ENCODE data around the gene AMOTL1.

Gene AMOTL1

DNA sequence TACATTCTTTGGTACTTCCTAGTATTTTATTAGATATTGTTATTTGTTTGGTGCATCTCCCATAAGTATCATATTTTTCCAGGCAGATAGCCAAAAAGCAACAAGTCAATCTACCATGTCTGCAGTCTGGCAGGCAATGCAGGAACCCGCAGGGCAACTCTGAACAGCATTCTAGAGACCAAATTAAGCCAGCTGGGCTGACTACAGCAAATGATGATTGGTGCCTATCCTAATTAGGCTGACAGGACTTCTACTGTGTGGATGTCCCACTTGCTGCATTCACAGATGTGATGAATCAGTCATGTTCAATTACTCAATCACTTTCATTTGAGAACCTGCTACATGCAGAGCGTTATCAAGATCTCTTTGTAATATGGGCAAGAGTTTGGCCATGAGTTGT, 40.3 kb upstream of the AMOTL1 start:
- H3K27ac ChIP-seq (ENCODE audit: low read depth, low read length): no peak overlapping the region
- H3K4ac ChIP-seq (ENCODE audit: low read depth, low read length): no peak overlapping the region
- no peak overlapping the region for H3K9ac ChIP-seq (ENCODE audit: low read length)
- H4K8ac ChIP-seq (ENCODE audit: low read depth, low read length): no peak overlapping the region
- H3K36me3 ChIP-seq (ENCODE audit: control insufficient read depth, insufficient read depth, low read length): no peaks in the 10 kb centered on the region
- H2BK5ac ChIP-seq (ENCODE audit: low read length): no peak overlapping the region
- no peak overlapping the region for H2BK15ac ChIP-seq (replicated peaks; ENCODE audit: low read depth)
- H3K4me3 ChIP-seq (ENCODE audit: low read length): no peak overlapping the region
- no peak overlapping the region for H2BK120ac ChIP-seq (ENCODE audit: low read depth, low read length)
- WGBS (ENCODE audit: extremely low coverage, insufficient coverage, low lambda C conversion rate): no CpG with 5 or more reads among the region's 2 CpGs
- H3K27me3 ChIP-seq (ENCODE audit: insufficient read depth, low read length, poor library complexity): no peaks in the 10 kb centered on the region
- no peaks in the 10 kb centered on the region for H3K79me1 ChIP-seq (ENCODE audit: low read length)
- peaks cover 14% of the 10 kb centered on the region for H3K4me1 ChIP-seq (ENCODE audit: control insufficient read depth, low read depth, low read length)
- no peak overlapping the region for H3K4me2 ChIP-seq (ENCODE audit: low read length)
- H3K79me2 ChIP-seq (ENCODE audit: control insufficient read depth, insufficient read depth, low read length): no peaks in the 10 kb centered on the region
- no peak overlapping the region for H3K56ac ChIP-seq (ENCODE audit: low read length)
- no peak overlapping the region for H4K5ac ChIP-seq (ENCODE audit: low read length)
- DNase-seq: no peak
- no peak overlapping the region for H3K18ac ChIP-seq (ENCODE audit: low read length)
- H2AK5ac ChIP-seq (ENCODE audit: low read length): no peak overlapping the region
- H3K23ac ChIP-seq (ENCODE audit: low read length): no peak overlapping the region

DNA sequence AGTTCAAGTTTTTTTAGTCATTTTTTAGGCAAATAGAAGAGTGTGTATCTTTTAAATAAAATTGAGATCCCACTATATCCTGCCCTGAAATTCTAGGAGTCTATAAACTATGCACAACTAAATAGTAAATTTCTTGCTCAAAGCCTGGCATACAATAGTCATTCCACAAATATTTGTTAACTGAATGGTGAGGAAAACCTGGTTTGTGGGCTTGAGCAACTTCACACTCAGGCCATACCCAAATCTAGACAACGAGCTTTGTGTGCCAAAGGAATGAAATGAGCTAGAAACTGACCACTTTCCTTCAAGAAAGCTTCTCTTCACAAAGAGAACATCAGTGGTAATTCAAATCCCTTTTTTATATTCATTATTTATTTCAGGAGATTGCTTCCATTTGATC, 39.6 kb upstream of the AMOTL1 start:
- Histone ChIP-seq H3K4me3 (ENCODE audit: low read length) (no peak overlapping the region), H3K23ac (ENCODE audit: low read length) (no peak overlapping the region), H3K4me1 (ENCODE audit: control insufficient read depth, low read depth, low read length) (peaks cover 17% of the 10 kb centered on the region), H3K27me3 (ENCODE audit: insufficient read depth, low read length, poor library complexity) (no peaks in the 10 kb centered on the region), H3K9ac (ENCODE audit: low read length) (no peak overlapping the region), H2BK120ac (ENCODE audit: low read depth, low read length) (no peak overlapping the region), H3K36me3 (ENCODE audit: control insufficient read depth, insufficient read depth, low read length) (no peaks in the 10 kb centered on the region), H3K4ac (ENCODE audit: low read depth, low read length) (no peak overlapping the region), H3K27ac (ENCODE audit: low read depth, low read length) (no peak overlapping the region), H2BK15ac (replicated peaks; ENCODE audit: low read depth) (no peak overlapping the region), H4K5ac (ENCODE audit: low read length) (no peak overlapping the region), H2BK5ac (ENCODE audit: low read length) (no peak overlapping the region), H2AK5ac (ENCODE audit: low read length) (no peak overlapping the region), H3K56ac (ENCODE audit: low read length) (no peak overlapping the region), H3K18ac (ENCODE audit: low read length) (no peak overlapping the region), H3K4me2 (ENCODE audit: low read length) (no peak overlapping the region), H3K79me2 (ENCODE audit: control insufficient read depth, insufficient read depth, low read length) (no peaks in the 10 kb centered on the region), H4K8ac (ENCODE audit: low read depth, low read length) (no peak overlapping the region), H3K79me1 (ENCODE audit: low read length) (no peaks in the 10 kb centered on the region)
- DNase-seq: no peak
- no CpG with 5 or more reads among the region's 1 CpG for WGBS (ENCODE audit: extremely low coverage, insufficient coverage, low lambda C conversion rate)

DNA sequence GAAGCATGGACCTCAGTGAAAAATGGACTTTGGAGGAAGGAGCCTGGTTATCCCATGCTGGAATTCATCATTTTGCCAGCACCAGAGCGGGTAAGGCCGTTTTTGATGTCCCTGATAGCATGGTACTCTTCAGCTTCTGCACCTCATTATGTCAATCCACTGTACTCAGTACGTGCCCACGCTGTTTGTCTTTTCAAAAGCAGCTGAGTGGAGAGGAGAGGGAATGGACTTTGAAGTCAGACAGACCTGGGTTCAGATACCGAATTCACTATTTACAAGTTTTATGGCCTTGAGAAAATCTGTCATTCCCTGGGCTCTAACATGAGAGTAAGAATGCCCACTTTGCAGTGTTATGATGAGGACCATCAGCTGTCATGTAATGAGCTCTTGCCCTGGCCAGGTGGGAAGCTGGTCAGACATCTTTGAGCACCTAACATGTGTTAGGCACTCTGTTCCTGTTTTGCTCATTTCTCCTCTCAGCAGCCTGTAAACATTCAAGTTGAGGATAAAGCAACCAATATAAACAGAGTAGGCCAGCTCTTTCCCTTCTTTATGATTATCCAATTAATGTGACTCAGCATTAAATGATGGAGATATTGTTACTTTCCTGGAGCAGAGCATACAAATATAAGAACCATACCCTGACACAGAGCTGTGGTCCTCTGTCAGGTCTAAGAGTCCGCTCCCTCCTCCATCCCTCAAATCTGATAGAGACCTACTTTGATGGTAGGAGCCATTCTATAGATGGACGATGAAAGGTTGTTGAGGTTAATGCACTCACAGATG, 39.0 kb upstream of the AMOTL1 start:
- Histone ChIP-seq H3K4ac (ENCODE audit: low read depth, low read length) (no peak overlapping the region), H3K4me3 (ENCODE audit: low read length) (no peak overlapping the region), H3K23ac (ENCODE audit: low read length) (no peak overlapping the region), H3K4me2 (ENCODE audit: low read length) (no peak overlapping the region), H3K27me3 (ENCODE audit: insufficient read depth, low read length, poor library complexity) (no peaks in the 10 kb centered on the region), H3K56ac (ENCODE audit: low read length) (no peak overlapping the region), H2BK15ac (replicated peaks; ENCODE audit: low read depth) (peak overlapping the region; percentile 14), H2AK5ac (ENCODE audit: low read length) (peak overlapping the region; percentile 12), H3K4me1 (ENCODE audit: control insufficient read depth, low read depth, low read length) (peaks cover 22% of the 10 kb centered on the region), H3K79me1 (ENCODE audit: low read length) (no peaks in the 10 kb centered on the region), H2BK5ac (ENCODE audit: low read length) (no peak overlapping the region), H2BK120ac (ENCODE audit: low read depth, low read length) (no peak overlapping the region), H3K36me3 (ENCODE audit: control insufficient read depth, insufficient read depth, low read length) (no peaks in the 10 kb centered on the region), H3K18ac (ENCODE audit: low read length) (no peak overlapping the region), H4K8ac (ENCODE audit: low read depth, low read length) (no peak overlapping the region), H3K27ac (ENCODE audit: low read depth, low read length) (no peak overlapping the region), H3K79me2 (ENCODE audit: control insufficient read depth, insufficient read depth, low read length) (no peaks in the 10 kb centered on the region), H3K9ac (ENCODE audit: low read length) (no peak overlapping the region), H4K5ac (ENCODE audit: low read length) (no peak overlapping the region)
- DNase-seq: no peak
- WGBS (ENCODE audit: extremely low coverage, insufficient coverage, low lambda C conversion rate): no CpG with 5 or more reads among the region's 7 CpGs

DNA sequence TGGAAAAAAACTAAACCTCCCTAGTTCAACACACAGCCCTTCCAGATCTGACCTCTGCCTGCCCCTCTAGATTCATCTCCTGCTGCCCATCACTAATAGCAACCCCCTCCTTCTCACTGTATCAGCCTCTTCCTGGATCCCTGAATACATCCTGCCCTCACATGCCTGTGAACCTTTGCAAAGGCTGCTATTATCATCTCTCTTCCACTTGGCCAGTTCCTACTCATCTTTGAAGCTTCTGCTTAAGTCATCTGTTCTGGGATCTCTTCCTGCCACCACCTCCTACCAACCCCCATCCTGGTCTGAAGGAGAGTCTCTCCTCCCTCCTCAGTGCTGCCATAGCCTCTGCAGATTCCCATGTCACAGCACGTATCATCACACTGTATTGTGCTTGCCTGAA, 38.0 kb upstream of the AMOTL1 start:
- H3K27ac ChIP-seq (ENCODE audit: low read depth, low read length): no peak overlapping the region
- H3K79me2 ChIP-seq (ENCODE audit: control insufficient read depth, insufficient read depth, low read length): no peaks in the 10 kb centered on the region
- DNase-seq: no peak
- H4K5ac ChIP-seq (ENCODE audit: low read length): no peak overlapping the region
- no peak overlapping the region for H2BK120ac ChIP-seq (ENCODE audit: low read depth, low read length)
- H2BK5ac ChIP-seq (ENCODE audit: low read length): no peak overlapping the region
- H2AK5ac ChIP-seq (ENCODE audit: low read length): no peak overlapping the region
- H3K4me1 ChIP-seq (ENCODE audit: control insufficient read depth, low read depth, low read length): peaks cover 23% of the 10 kb centered on the region
- H2BK15ac ChIP-seq (replicated peaks; ENCODE audit: low read depth): no peak overlapping the region
- no peak overlapping the region for H3K4me3 ChIP-seq (ENCODE audit: low read length)
- H4K8ac ChIP-seq (ENCODE audit: low read depth, low read length): no peak overlapping the region
- no peaks in the 10 kb centered on the region for H3K27me3 ChIP-seq (ENCODE audit: insufficient read depth, low read length, poor library complexity)
- H3K79me1 ChIP-seq (ENCODE audit: low read length): no peaks in the 10 kb centered on the region
- no peak overlapping the region for H3K9ac ChIP-seq (ENCODE audit: low read length)
- no CpG with 5 or more reads among the region's 1 CpG for WGBS (ENCODE audit: extremely low coverage, insufficient coverage, low lambda C conversion rate)
- peak overlapping the region; percentile 24 for H3K18ac ChIP-seq (ENCODE audit: low read length)
- H3K4me2 ChIP-seq (ENCODE audit: low read length): no peak overlapping the region
- H3K56ac ChIP-seq (ENCODE audit: low read length): no peak overlapping the region
- no peaks in the 10 kb centered on the region for H3K36me3 ChIP-seq (ENCODE audit: control insufficient read depth, insufficient read depth, low read length)
- no peak overlapping the region for H3K23ac ChIP-seq (ENCODE audit: low read length)
- H3K4ac ChIP-seq (ENCODE audit: low read depth, low read length): no peak overlapping the region

DNA sequence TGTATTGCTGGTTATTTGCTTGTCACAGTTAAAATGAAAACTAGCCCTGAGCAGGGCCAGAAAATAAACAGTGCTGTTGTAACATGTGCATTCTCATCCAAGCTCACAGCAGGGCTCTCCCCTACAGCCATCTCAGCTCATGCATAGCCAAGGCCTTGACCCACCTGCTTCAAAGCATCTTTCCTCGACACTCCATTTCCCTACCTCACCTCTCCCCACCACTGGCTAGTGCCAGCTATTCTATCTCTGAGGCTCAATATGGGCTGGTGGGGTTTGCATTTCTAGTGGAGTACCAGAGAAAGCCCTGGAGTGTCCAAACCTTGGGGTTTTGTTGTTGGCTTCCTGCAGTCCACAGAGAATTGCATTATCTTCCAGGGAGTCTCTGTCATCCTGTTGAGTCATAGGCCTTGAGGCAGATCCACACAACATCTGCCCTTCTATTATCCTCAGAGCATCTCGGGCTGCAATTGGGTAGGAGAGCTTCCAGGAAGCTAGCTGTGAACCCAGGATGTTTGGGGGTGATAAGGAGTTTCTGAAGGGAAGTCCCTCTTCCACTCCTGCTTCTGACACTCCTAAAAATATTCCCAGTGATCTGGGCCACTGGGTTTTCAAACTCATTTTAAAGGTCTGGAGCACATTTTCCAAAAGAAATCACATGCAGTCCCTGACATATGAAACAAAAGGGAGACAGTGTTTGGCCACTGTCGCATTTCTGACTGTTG, 36.1 kb upstream of the AMOTL1 start:
- Histone ChIP-seq H3K4me3 (ENCODE audit: low read length) (no peak overlapping the region), H3K4me1 (ENCODE audit: control insufficient read depth, low read depth, low read length) (peaks cover 24% of the 10 kb centered on the region), H3K36me3 (ENCODE audit: control insufficient read depth, insufficient read depth, low read length) (no peaks in the 10 kb centered on the region), H4K5ac (ENCODE audit: low read length) (no peak overlapping the region), H2BK15ac (replicated peaks; ENCODE audit: low read depth) (no peak overlapping the region), H2BK5ac (ENCODE audit: low read length) (peak overlapping the region; percentile 48), H3K56ac (ENCODE audit: low read length) (peak overlapping the region; percentile 70), H3K79me1 (ENCODE audit: low read length) (no peaks in the 10 kb centered on the region), H3K18ac (ENCODE audit: low read length) (peak overlapping the region; percentile 97), H3K27ac (ENCODE audit: low read depth, low read length) (peak overlapping the region; percentile 79), H2BK120ac (ENCODE audit: low read depth, low read length) (peak overlapping the region; percentile 64), H3K4me2 (ENCODE audit: low read length) (no peak overlapping the region), H3K4ac (ENCODE audit: low read depth, low read length) (peak overlapping the region; percentile 93), H2AK5ac (ENCODE audit: low read length) (peak overlapping the region; percentile 49), H3K9ac (ENCODE audit: low read length) (no peak overlapping the region), H3K79me2 (ENCODE audit: control insufficient read depth, insufficient read depth, low read length) (no peaks in the 10 kb centered on the region), H3K27me3 (ENCODE audit: insufficient read depth, low read length, poor library complexity) (no peaks in the 10 kb centered on the region), H3K23ac (ENCODE audit: low read length) (no peak overlapping the region), H4K8ac (ENCODE audit: low read depth, low read length) (no peak overlapping the region)
- DNase-seq: peak; percentile 86
- no CpG with 5 or more reads among the region's 3 CpGs for WGBS (ENCODE audit: extremely low coverage, insufficient coverage, low lambda C conversion rate)

Measured in mesendoderm (in vitro differentiated cells).